GM12891 (cell line): ENCODE results near the gene DZIP1L.
A peak's percentile ranks its signal among the peaks of the same experiment; 100 is the strongest.
"Not testable (repeated sequence)": the region's sequence is repeated elsewhere in the genome, so short reads cannot be mapped to it uniquely, and the experiment has no call there.

Experiments used
- DNase-seq: peaks from one replicate; pipeline ENCODE4 v3.0.0; 2011; ENCODE audit warnings: low spot score; ENCODE audit not compliant: insufficient read length
- FAIRE-seq: peaks from 2 replicates; lab custom pipeline; 2011; peaks lifted over from hg19 to GRCh38; lab: Jason Lieb, UNC
- PAX5 ChIP-seq: IDR thresholded peaks from 2 replicates; pipeline ENCODE4 v1.6.1; 2011; ENCODE audit warnings: low read length, moderate library complexity, mild to moderate bottlenecking; ENCODE audit not compliant: insufficient read depth, severe bottlenecking
- POLR2A ChIP-seq: IDR thresholded peaks from 2 replicates; pipeline ENCODE4 v1.6.1; 2011; ENCODE audit warnings: low read depth, low read length, control low read depth
- POLR2AphosphoS5 ChIP-seq: IDR thresholded peaks from 2 replicates; pipeline ENCODE4 v1.6.1; 2011; ENCODE audit warnings: low read depth, low read length, control low read depth
- POU2F2 ChIP-seq: IDR thresholded peaks from 2 replicates; pipeline ENCODE4 v1.6.1; 2011; ENCODE audit warnings: low read depth, mild to moderate bottlenecking, control low read depth, low read length, moderate library complexity
- SPI1 ChIP-seq: IDR thresholded peaks from 2 replicates; pipeline ENCODE4 v1.6.1; 2011; ENCODE audit warnings: low read depth, low read length, control low read depth
- TAF1 ChIP-seq: IDR thresholded peaks from 2 replicates; pipeline ENCODE4 v1.6.1; 2011; ENCODE audit warnings: low read depth, low read length, control low read depth

Gene DZIP1L

GRCh38 chr3:138118612-138119422 is 3.4 kb upstream of the DZIP1L start:
- peak; percentile 20; the same call in 1 of the 2 replicates for TF ChIP-seq SPI1
- TF ChIP-seq POLR2A = no peak
- no peak for TF ChIP-seq POU2F2
- DNase-seq (peak; percentile 34), FAIRE-seq (peak; percentile 63)

DNA sequence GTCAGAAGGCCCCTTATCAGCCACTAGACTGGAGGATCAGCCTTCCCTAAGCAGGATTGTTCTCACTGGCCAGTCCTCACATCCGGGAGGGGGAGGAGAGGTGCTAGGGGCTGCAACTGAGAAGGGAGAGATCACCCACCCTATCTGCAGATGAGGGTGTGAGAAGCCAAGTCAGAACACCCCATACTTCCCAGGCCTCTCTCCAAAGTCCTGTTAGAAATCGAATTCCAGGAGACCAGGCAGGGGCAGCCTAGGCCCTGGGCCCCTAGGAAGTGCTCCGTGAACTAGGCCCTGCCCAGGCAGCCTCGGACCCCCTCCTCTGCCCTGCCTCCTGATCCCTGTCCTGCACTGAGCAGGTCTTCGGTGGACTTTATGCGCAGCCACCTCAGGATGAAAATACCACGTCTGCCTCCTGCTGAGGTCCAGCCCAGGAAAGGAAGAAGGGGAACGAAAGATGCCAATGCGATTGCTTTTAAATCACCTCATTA is 933 bp downstream of the DZIP1L start:
- FAIRE-seq (no peak), DNase-seq (no peak)
- TF ChIP-seq SPI1 = no peak
- no peak for TF ChIP-seq POLR2A
- no peak for TF ChIP-seq TAF1

- no peak for FAIRE-seq
- TF ChIP-seq SPI1 (no peak), POU2F2 (no peak), PAX5 (no peak), POLR2AphosphoS5 (no peak), TAF1 (no peak), POLR2A (no peak)
- DNase-seq = no peak
Observed at GRCh38 chr3:138113326-138113725, 2.1 kb downstream of the DZIP1L start.

DNA sequence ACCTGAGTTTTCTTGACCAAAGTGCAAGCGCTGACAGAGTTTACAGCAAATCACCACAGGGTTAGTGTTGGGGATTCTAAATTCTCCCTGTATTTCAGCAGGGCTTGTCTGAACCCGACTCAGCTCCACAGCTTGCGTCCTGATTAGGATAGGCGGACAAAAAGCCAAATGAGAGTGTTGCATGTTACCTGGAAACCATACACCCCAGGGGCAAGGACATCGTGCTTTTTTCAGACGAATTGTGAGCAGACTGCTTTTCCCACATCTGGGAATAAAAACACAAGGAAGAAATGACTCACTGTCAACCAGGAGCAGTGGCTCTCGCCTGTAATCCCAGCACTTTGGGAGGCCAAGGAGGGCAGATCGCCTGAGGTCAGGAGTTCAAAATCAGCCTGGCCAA is 3.0 kb downstream of the DZIP1L start:
- no peak for FAIRE-seq

DNA sequence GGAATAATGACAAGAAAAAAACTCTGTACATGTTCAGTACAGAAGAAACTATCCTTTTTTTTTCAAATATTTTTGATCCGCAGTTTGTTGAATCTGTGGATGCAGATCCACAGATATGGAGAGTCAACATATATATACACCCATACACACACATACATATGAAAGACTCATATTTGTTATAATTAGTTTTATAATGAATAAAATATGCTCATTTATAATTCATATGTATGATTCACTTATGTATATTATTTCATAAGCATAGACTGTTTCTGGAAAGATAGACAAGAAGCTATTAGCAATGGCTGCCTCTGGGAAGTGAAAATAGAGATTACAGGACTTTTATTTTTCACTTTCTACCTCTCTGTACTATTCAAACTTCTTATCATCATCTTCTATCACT is 9.8 kb downstream of the DZIP1L start:
- TF ChIP-seq POU2F2 = no peak
- no peak for TF ChIP-seq PAX5
- TF ChIP-seq TAF1 = no peak
- TF ChIP-seq SPI1 = no peak
- TF ChIP-seq POLR2A = no peak
- no peak for TF ChIP-seq POLR2AphosphoS5
- DNase-seq (no peak), FAIRE-seq (no peak)

More for the DNA sequence above, 3.0 kb downstream of the DZIP1L start:
- DNase-seq = no peak
- no peak for TF ChIP-seq SPI1
- TF ChIP-seq PAX5 = no peak
- no peak for TF ChIP-seq TAF1
- no peak for TF ChIP-seq POU2F2
- TF ChIP-seq POLR2A = no peak
- no peak for TF ChIP-seq POLR2AphosphoS5

- DNase-seq (no peak), FAIRE-seq (no peak)
- TF ChIP-seq POLR2A (no peak), POLR2AphosphoS5 (no peak), PAX5 (no peak), POU2F2 (no peak), SPI1 (no peak), TAF1 (no peak)
Observed at GRCh38 chr3:138103466-138103865, 11.9 kb downstream of the DZIP1L start.

DNA sequence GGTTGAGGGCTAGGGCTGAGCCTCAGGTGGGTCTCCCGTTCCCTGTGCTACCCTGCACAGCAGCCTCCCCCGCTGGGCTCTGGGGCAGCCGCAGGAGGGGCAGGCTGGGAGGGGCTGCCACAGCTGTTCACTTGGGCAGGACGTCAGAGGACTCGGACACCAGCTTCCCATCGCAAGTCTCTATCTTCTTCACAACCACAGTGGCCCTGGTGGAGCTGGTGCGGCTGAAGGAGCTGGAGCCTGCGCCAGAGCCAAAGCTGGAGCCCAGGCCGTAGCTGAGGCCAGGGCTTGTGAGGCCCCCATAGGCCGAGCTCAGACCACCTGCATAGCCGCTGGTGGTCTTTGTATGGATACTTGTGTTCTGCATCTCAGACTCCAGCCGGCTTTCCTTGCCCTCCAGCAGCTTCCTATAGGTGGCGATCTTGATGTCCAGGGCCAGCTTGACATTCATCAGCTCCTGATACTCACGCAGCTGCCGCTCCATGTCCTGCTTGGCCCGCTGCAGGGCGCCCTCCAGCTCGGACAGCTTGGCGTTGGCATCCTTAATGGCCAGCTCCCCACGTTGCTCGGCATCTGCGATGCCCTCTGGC is 14.0 kb downstream of the DZIP1L start:
- FAIRE-seq, DNase-seq: not testable (repeated sequence)

DNA sequence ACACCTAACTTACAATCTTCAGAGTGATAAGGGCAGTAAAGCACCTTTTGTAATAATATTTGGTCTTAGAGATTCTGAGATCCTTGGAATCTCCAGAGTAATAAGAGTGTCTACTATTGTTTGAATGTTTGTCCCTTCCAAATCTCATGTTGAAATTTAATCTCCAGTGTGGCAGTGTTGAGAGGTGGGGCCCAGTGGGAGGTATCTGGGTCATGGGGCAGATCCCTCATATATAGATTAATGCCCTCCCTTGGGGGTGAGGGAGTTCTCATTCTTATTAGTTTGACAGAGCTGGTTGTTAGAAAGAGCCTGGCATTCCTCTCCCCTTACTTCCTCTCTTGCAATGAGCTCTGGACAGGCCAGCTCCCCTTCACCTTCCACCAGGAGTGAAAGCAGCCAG is 16.0 kb downstream of the DZIP1L start:
- TF ChIP-seq SPI1 (no peak), POLR2A (no peak), TAF1 (no peak), PAX5 (no peak)
- DNase-seq = no peak
- FAIRE-seq = no peak

- no peak for TF ChIP-seq SPI1
- TF ChIP-seq POLR2AphosphoS5 = no peak
- no peak for TF ChIP-seq POU2F2
- TF ChIP-seq PAX5 = no peak
- TF ChIP-seq POLR2A = no peak
- no peak for TF ChIP-seq TAF1
- no peak for FAIRE-seq
- no peak for DNase-seq
Observed at GRCh38 chr3:138097192-138098172, 17.9 kb downstream of the DZIP1L start.
